ENCODE measurements around the gene MYLK. TPM values are rescaled to one million over a fixed set of nuclear protein-coding genes. Genes with fewer than 3 reads are reported as not detected.
"Not testable (repeated sequence)": the region's sequence is repeated elsewhere in the genome, so short reads cannot be mapped to it uniquely, and the experiment has no call there.

The MYLK gene
- total RNA-seq, 1 donor from 2014 or later = 0.16 TPM

DNA sequence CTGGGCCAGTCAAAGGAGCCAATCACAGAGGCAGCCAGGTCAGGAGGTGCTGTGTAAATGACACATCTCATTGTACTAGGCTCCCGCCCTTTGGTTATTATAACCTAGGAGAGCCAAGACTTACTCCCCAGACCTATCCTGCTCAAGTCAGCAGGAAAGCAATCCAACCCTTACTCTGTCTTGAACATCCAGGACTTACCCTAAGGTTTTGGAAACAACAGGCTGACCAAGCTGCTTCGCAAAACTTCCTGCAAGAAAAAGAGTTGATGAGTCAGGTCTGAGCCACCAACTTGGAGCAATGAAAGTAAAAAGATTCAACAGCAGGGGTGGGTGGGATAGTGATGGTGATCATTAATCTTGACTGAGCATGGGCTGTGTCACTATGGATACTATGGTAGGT lies 144.4 kb downstream of the MYLK start:
- H3K9me3 Mint-ChIP-seq = no peaks in the 10 kb centered on the region
- intact Hi-C loops (cut with micrococcal nuclease) = no loop called here

DNA sequence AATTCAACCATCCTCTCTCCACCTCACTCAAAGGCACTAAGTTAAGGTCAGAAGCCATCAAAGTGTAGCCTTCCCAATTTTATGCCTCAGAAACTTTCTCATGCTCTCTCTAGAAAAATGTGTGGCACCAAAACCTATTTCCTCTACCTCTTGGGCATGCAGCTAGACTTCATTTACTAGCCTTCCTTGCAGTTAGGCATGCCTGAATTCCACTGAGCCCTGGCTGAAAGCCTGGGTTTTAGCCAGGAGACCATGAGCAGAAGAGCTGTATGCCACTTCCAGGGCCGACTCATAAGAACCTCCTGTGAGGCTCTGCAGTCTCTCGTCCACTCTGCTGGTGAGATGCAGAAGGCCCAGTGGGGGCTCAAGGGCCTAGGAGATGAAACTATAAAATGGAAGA lies 145.0 kb downstream of the MYLK start:
- H3K36me3 Mint-ChIP-seq (ENCODE audit: low read depth) = no peaks in the 10 kb centered on the region
- peaks cover 12% of the 10 kb centered on the region for H3K27me3 Mint-ChIP-seq (ENCODE audit: low read depth)
- H3K27ac Mint-ChIP-seq = no peak overlapping the region
- no peaks in the 10 kb centered on the region for H3K4me1 Mint-ChIP-seq (ENCODE audit: low read depth)
- H3K4me3 Mint-ChIP-seq (ENCODE audit: low read depth) = no peak overlapping the region
- DNase-seq (ENCODE audit: low spot score) = no peak
- no peaks in the 10 kb centered on the region for H3K9me3 Mint-ChIP-seq
- intact Hi-C loops (cut with micrococcal nuclease) = no loop called here

More for the DNA sequence above, 144.4 kb downstream of the MYLK start:
- no peak overlapping the region for H3K27ac Mint-ChIP-seq
- no peak overlapping the region for H3K4me3 Mint-ChIP-seq (ENCODE audit: low read depth)
- H3K4me1 Mint-ChIP-seq (ENCODE audit: low read depth) = no peaks in the 10 kb centered on the region
- no peak for DNase-seq (ENCODE audit: low spot score)
- no peaks in the 10 kb centered on the region for H3K36me3 Mint-ChIP-seq (ENCODE audit: low read depth)
- peaks cover 12% of the 10 kb centered on the region for H3K27me3 Mint-ChIP-seq (ENCODE audit: low read depth)

DNA sequence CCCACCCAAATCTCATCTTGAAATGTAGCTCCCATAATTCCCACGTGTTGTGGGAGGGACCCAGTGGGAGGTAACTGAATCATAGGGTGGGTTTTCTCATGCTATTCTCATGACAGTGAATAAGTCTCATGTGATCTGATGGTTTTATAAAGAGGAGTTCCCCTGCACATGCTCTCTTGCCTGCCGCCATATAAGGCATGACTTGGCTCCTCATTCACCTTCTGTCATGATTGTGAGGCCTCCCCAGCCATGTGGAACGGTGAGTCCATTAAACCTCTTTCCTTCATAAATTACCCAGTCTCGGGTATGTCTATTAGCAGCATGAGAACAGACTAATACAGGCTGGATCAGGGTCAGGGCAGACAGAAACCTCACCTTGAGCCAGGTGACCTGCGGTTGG lies 145.6 kb downstream of the MYLK start:
- H3K9me3 Mint-ChIP-seq; H3K36me3 Mint-ChIP-seq (ENCODE audit: low read depth); H3K4me3 Mint-ChIP-seq (ENCODE audit: low read depth); intact Hi-C loops (cut with micrococcal nuclease); H3K27ac Mint-ChIP-seq; DNase-seq (ENCODE audit: low spot score); H3K4me1 Mint-ChIP-seq (ENCODE audit: low read depth): not testable (repeated sequence)
- H3K27me3 Mint-ChIP-seq (ENCODE audit: low read depth) = peaks cover 10% of the 10 kb centered on the region

DNA sequence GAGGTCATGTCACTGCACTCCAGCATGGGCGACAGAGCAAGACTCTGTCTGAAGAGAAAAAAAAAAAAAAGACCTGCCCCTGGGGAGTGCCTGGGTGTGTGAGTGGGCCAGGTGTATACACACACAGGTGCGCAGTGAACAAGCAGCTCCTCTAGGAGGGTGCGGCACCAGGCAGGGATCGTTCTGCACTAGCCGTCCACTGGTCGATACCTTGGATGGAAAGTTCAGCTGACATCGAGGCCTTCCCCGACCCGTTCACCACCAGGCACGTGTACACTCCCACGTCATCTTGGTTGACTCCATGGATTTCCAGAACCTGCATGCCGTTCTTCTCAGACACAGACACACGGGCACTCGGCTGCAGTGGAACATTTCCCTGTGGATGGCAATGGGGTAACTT lies 147.0 kb downstream of the MYLK start:
- H3K4me1 Mint-ChIP-seq (ENCODE audit: low read depth) = no peaks in the 10 kb centered on the region
- H3K36me3 Mint-ChIP-seq (ENCODE audit: low read depth) = no peaks in the 10 kb centered on the region
- intact Hi-C loops (cut with micrococcal nuclease) = no loop called here
- DNase-seq (ENCODE audit: low spot score) = no peak
- no peak overlapping the region for H3K4me3 Mint-ChIP-seq (ENCODE audit: low read depth)
- H3K27ac Mint-ChIP-seq = no peak overlapping the region
- H3K27me3 Mint-ChIP-seq (ENCODE audit: low read depth) = peaks cover 3% of the 10 kb centered on the region
- no peaks in the 10 kb centered on the region for H3K9me3 Mint-ChIP-seq

DNA sequence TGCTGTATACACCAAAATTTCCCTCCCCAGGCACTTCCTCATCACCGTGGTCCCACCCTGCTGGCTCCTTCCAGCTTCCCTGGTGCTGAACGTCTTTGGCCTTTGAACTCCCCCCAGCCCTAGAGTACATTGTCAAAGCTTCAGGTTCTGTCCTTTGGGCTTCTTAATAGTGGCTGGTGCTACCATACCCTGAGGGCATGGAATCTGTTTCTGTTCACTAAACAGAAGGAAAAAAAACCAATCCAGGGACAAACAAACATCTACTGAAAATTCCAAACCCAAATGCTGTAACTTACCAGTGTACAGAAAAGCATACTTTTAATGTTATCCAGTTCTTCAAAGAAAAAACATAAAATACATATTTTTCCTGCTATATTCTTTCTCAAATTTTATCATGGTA lies 148.7 kb downstream of the MYLK start:
- Mint-ChIP-seq H3K4me1 (ENCODE audit: low read depth) (no peaks in the 10 kb centered on the region), H3K27ac (no peak overlapping the region), H3K36me3 (ENCODE audit: low read depth) (no peaks in the 10 kb centered on the region), H3K4me3 (ENCODE audit: low read depth) (no peak overlapping the region), H3K27me3 (ENCODE audit: low read depth) (no peaks in the 10 kb centered on the region), H3K9me3 (no peaks in the 10 kb centered on the region)
- no peak for DNase-seq (ENCODE audit: low spot score)
- intact Hi-C loops (cut with micrococcal nuclease) = no loop called here

DNA sequence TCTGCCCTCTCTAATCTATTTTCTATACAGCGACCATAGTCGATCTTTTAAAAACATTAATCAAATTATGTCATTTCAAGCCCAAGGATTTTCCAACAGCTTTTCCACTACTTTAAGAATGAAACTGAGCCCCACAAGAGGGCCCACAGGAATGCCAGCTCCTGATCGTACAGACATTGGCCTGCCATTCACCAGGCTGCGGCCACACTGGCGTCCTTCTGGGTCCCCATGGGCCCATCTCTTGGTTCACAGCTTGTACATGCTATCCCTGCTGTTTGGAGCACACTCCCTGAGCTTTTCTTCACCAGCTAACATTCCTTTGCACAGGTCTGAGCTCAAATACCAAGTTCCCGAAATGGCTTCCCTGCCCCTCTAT lies 149.6 kb downstream of the MYLK start:
- Mint-ChIP-seq H3K36me3 (ENCODE audit: low read depth) (no peaks in the 10 kb centered on the region), H3K27me3 (ENCODE audit: low read depth) (no peaks in the 10 kb centered on the region), H3K4me3 (ENCODE audit: low read depth) (no peak overlapping the region), H3K27ac (no peak overlapping the region), H3K9me3 (no peaks in the 10 kb centered on the region), H3K4me1 (ENCODE audit: low read depth) (no peaks in the 10 kb centered on the region)
- intact Hi-C loops (cut with micrococcal nuclease) = no loop called here
- DNase-seq (ENCODE audit: low spot score) = no peak

DNA sequence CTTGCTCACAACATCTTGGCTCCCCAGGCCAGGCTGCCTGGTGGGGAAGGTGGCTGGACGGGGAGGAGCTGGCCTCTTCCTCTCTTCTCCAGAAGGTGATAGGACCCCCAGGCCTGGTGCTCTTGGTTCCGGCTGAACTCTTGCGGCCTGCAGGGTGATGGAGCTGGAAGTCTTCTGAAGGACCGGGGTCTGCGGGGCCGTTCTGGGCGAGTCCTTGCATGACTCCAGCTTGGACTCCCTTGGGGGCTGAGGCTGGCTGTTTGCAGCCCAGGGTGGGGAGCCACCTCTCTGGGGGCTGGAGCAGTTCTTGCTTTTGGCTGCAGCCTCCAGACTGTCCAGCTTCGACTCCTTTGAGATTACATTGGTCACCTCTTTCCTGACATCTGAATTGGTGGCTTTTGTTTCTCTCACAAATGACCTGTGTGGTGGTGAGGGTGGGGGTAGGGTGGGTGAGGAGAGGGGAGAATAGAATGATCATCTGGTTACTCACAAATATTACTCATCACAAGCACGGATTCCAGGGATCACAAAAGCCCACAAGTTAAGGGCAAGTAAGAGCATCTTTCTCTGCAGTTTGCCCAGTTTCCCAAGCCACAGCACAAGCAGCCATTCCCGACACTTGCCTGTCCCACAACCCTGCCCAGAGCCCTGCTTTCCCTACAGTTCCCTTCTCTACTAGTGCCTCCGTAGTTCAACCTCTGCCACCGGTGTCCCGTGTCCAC lies 150.2 kb downstream of the MYLK start:
- Mint-ChIP-seq H3K27ac (no peak overlapping the region), H3K27me3 (ENCODE audit: low read depth) (no peaks in the 10 kb centered on the region), H3K36me3 (ENCODE audit: low read depth) (no peaks in the 10 kb centered on the region), H3K4me1 (ENCODE audit: low read depth) (no peaks in the 10 kb centered on the region), H3K4me3 (ENCODE audit: low read depth) (no peak overlapping the region), H3K9me3 (no peaks in the 10 kb centered on the region)
- intact Hi-C loops (cut with micrococcal nuclease) = no loop called here
- DNase-seq (ENCODE audit: low spot score) = no peak

DNA sequence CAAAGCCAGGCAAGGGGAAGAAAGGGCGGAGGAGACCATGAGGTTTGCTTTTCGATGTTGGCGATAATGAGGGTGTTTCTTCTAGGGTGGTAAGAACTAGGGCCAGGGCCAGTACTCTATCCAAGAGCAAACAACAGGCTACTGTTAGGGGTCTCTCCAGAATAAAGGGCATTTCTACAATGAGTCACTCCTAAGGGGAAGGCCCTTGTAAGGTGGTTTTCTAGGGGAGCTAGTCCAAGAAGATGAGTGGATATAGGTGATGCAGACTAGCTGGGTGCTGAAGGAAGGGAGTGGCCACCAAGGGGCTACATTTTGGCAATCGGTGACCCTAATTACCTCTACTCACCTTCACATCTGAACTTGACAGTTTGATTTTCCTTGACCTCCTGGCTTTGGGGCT lies 150.8 kb downstream of the MYLK start:
- Mint-ChIP-seq H3K4me1 (ENCODE audit: low read depth) (no peaks in the 10 kb centered on the region), H3K4me3 (ENCODE audit: low read depth) (no peak overlapping the region), H3K36me3 (ENCODE audit: low read depth) (no peaks in the 10 kb centered on the region), H3K27me3 (ENCODE audit: low read depth) (no peaks in the 10 kb centered on the region), H3K9me3 (no peaks in the 10 kb centered on the region), H3K27ac (no peak overlapping the region)
- intact Hi-C loops (cut with micrococcal nuclease) = no loop called here
- DNase-seq (ENCODE audit: low spot score) = no peak

DNA sequence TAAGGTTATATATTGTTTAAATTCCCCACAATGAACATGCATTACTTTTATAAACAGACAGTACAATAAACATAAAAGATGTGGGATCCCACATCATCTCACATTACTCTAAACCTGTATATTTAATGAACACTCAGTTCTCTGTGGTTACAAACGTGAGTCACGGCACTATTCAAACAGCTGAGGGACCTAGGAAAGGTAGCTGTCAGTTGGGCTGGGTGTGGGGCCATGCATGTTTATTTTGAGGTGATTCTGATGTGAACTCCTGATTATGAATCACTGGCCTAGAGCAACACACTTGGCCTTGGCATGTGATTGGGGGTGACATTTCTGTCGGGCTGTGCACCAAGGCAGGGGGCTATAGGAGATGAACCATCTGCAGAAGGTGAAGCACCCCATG lies 151.7 kb downstream of the MYLK start:
- no peak for DNase-seq (ENCODE audit: low spot score)
- Mint-ChIP-seq H3K27ac (no peak overlapping the region), H3K4me1 (ENCODE audit: low read depth) (no peaks in the 10 kb centered on the region), H3K36me3 (ENCODE audit: low read depth) (no peaks in the 10 kb centered on the region), H3K4me3 (ENCODE audit: low read depth) (no peak overlapping the region), H3K9me3 (no peaks in the 10 kb centered on the region), H3K27me3 (ENCODE audit: low read depth) (peaks cover 4% of the 10 kb centered on the region)
- intact Hi-C loops (cut with micrococcal nuclease) = no loop called here

DNA sequence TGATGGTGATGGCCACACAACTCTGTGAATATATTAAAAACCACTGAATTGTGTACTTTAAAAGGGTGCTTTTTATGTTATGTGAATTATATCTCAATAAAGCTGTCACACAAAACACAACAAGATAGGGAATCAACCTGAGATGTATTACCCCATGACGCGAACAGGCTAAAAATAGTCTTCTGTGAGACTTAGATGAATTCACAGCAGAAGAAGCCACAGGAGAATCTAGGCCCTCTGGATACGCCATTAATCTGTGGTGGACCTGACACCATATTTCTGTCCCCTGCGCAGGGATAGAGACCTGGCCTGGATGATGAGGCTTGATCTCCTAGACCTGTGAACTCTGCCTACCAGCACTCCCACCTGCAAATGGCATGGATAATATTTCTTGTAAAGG lies 153.3 kb downstream of the MYLK start:
- Mint-ChIP-seq H3K4me1 (ENCODE audit: low read depth) (no peaks in the 10 kb centered on the region), H3K27ac (no peak overlapping the region), H3K9me3 (no peaks in the 10 kb centered on the region), H3K36me3 (ENCODE audit: low read depth) (no peaks in the 10 kb centered on the region), H3K27me3 (ENCODE audit: low read depth) (peaks cover 5% of the 10 kb centered on the region), H3K4me3 (ENCODE audit: low read depth) (no peak overlapping the region)
- intact Hi-C loops (cut with micrococcal nuclease) = no loop called here
- DNase-seq (ENCODE audit: low spot score) = no peak

DNA sequence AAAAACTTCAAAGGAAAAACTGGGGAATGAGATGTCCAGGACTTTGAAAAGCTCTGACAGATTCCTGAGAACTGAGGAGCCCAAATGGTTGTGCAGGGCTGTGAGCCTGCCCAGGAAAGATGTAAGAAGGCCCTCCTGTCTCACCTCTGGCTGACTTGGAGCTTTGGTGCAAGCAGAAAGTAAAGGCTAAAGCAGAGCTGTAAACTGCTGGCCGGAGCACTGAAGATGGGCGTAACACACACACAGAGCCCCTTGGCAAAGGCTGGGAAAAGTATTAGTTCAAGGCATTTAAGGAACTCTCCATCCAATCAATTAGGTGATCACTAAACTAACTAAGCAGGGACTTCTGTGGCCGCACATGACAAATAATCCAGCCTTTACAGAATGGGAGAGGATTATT lies 155.1 kb downstream of the MYLK start:
- DNase-seq (ENCODE audit: low spot score) = no peak
- Mint-ChIP-seq H3K27me3 (ENCODE audit: low read depth) (peaks cover 5% of the 10 kb centered on the region), H3K27ac (no peak overlapping the region), H3K36me3 (ENCODE audit: low read depth) (no peaks in the 10 kb centered on the region), H3K4me1 (ENCODE audit: low read depth) (no peaks in the 10 kb centered on the region), H3K9me3 (no peaks in the 10 kb centered on the region), H3K4me3 (ENCODE audit: low read depth) (no peak overlapping the region)
- intact Hi-C loops (cut with micrococcal nuclease) = no loop called here

DNA sequence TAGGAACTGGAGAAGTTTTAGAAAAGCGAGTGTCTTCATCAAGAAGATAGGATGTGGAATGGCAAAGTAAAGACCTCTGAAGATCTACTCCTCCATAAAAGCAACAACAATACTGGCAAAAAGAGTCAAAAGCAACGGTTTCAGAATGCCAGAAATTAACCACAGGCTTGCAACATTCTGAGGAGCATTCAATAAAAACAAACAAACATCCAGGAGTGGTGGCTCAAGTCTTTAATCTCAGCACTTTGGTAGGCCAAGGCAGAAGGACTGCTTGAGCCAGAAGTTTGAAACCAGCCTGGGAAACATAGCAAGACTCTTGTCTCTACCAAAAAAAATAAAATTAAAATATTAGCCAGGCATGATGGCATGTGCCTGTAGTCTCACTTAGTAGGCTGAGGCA lies 156.1 kb downstream of the MYLK start:
- H3K27me3 Mint-ChIP-seq (ENCODE audit: low read depth) = peaks cover 5% of the 10 kb centered on the region
- H3K4me1 Mint-ChIP-seq (ENCODE audit: low read depth) = no peaks in the 10 kb centered on the region
- H3K27ac Mint-ChIP-seq = no peak overlapping the region
- DNase-seq (ENCODE audit: low spot score) = no peak
- intact Hi-C loops (cut with micrococcal nuclease) = no loop called here
- H3K9me3 Mint-ChIP-seq = no peaks in the 10 kb centered on the region
- no peaks in the 10 kb centered on the region for H3K36me3 Mint-ChIP-seq (ENCODE audit: low read depth)
- no peak overlapping the region for H3K4me3 Mint-ChIP-seq (ENCODE audit: low read depth)

DNA sequence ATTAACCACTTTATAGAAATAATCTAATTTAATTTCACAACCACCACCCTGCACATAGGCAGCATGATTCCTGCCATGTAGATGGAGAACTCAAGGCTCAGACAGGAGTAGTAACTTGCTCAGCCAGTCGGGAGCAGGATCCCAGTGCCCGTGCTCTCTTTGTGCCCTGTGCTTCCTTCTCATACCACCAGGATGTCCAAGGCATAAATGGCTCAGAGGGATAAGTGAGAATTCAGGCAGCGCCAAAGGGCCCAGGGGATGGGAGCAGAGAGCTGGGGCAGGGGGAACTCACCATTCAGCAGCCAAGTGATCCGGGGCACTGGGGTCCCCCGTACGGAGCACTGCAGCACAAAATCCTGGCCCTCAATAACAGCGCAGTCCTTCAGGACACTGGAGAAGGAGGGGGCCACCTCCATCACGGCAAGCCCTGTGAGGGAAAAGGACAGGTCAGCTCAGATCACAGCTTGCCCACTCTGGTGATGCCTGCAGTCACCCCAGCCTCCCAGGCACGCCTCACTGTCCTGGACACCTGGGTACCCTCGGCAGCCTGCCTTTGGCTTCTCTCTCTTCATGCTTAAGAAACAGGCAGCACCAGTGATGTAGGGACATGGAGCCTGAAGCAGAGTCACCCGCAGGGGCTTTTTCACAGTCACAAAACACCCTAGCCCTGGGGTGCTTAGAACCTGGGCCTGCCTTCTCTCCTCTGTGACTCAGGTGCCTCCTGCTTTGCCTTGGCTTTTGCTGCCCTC lies 158.3 kb downstream of the MYLK start:
- DNase-seq (ENCODE audit: low spot score) = no peak
- intact Hi-C loops (cut with micrococcal nuclease) = no loop called here
- Mint-ChIP-seq H3K27me3 (ENCODE audit: low read depth) (peaks cover 5% of the 10 kb centered on the region), H3K4me1 (ENCODE audit: low read depth) (no peaks in the 10 kb centered on the region), H3K4me3 (ENCODE audit: low read depth) (no peak overlapping the region), H3K9me3 (no peaks in the 10 kb centered on the region), H3K27ac (no peak overlapping the region), H3K36me3 (ENCODE audit: low read depth) (no peaks in the 10 kb centered on the region)
